ENCODE measurements around the gene NR4A1. TPM values are rescaled to one million over a fixed set of nuclear protein-coding genes. Genes with fewer than 3 reads are reported as not detected.

NR4A1 gene
- total and polyA plus RNA-seq, 2 of the 13 experiments (the other 11 are each of a cell fraction or from before 2014, with no cell fraction given) = 5.7 to 15.2 TPM

GRCh38 chr12:52023182-52023975 lies 27.9 kb upstream of the NR4A1 start:
- no TSS peak for BruUV-seq (replicated peaks)
- no peaks in the 10 kb centered on the region for H3K79me2 ChIP-seq (ENCODE audit: insufficient read depth, low read length)
- under 1% methylated on average over 15 of the region's 70 CpGs for WGBS (ENCODE audit: low lambda C conversion rate)
- intact Hi-C loops (cut with micrococcal nuclease; ENCODE audit: unreplicated experiment) = no loop called here
- peak overlapping the region; percentile 61 for H3K9ac ChIP-seq (ENCODE audit: insufficient read depth, low read depth, low read length)
- peak; percentile 59 for DNase-seq (ENCODE audit: low spot score)
- peak; percentile 56 for ATAC-seq
- POLR2A ChIA-PET = interaction anchor here (0.6 to 4.0 kb wide), 6 partner anchors 13 to 45 kb away, joined by 3 to 45 read pairs (median 4); partner anchors contain the start of genes NR4A1 and TAMALIN
- H3K4me3 ChIP-seq (replicated peaks in 1 of 3; ENCODE audit: insufficient read depth in 1 of 3, low read depth in 2 of 3, low read length in 3 of 3) = peak overlapping the region; percentile 57 to 85 (median 63)
- H4K20me1 ChIP-seq (ENCODE audit: insufficient read depth, low read length) = no peaks in the 10 kb centered on the region
- FAIRE-seq = no peak
- no peaks in the 10 kb centered on the region for H3K9me3 ChIP-seq (ENCODE audit: low read length)
- H2AFZ ChIP-seq (ENCODE audit: low read length) = no peak overlapping the region
- H3K4me1 ChIP-seq (ENCODE audit: insufficient read depth, low read length) = peaks cover 59% of the 10 kb centered on the region
- H3K4me2 ChIP-seq (ENCODE audit: low read depth, low read length) = peak overlapping the region; percentile 93
- peak overlapping the region; percentile 16 for H3K27ac ChIP-seq (ENCODE audit: extremely low read length, insufficient read depth, low read length)
- CTCF ChIA-PET (ENCODE audit: low intra/inter-chr PET ratio, low total read pairs) = interaction anchor here (1.2 to 8.0 kb wide), 4 partner anchors 21 to 58 kb away, joined by 4 to 99 read pairs (median 30); partner anchors contain the start of gene ATG101
- H3K27me3 ChIP-seq (ENCODE audit: control insufficient read depth in 1 of 2, insufficient read depth in 2 of 2, low read length in 2 of 2) = no peaks in the 10 kb centered on the region; a peak in 1 of 5 replicates
- in situ Hi-C loops (cut with HindIII; ENCODE audit: extremely low pct_ligation_motif_present, low pct_unique_long_range_greater_than_20kb) = no loop called here
- no peaks in the 10 kb centered on the region for H3K36me3 ChIP-seq (replicated peaks in 1 of 2; ENCODE audit: control insufficient read depth in 1 of 2, insufficient read depth in 2 of 2, low read length in 2 of 2)
- TF ChIP-seq IKZF1 (IDR thresholded peaks at IDR 0.05) (no peak), EHMT2 (IDR thresholded peaks at IDR 0.05; ENCODE audit: borderline replicate concordance, low read depth, low read length) (no peak), FOXK2 (IDR thresholded peaks at IDR 0.05) (no peak), RBAK (CRISPR knock-in tag; IDR thresholded peaks at IDR 0.05) (no peak), SMAD9 (CRISPR knock-in tag; IDR thresholded peaks at IDR 0.05) (no peak), ZNF350 (CRISPR knock-in tag; IDR thresholded peaks at IDR 0.05; ENCODE audit: borderline replicate concordance, low read depth) (peak; percentile 73; the same call in 1 of the 2 replicates), NRL (CRISPR knock-in tag; IDR thresholded peaks at IDR 0.05; ENCODE audit: borderline replicate concordance) (0 out of 2 replicates have a peak, but pooled peaks have one; percentile 2), ARID5B (CRISPR knock-in tag; IDR thresholded peaks at IDR 0.05) (no peak; the same call in 1 of the 2 replicates), ZNF280D (CRISPR knock-in tag; IDR thresholded peaks at IDR 0.05) (no peak; the same call in 1 of the 2 replicates), SKI (IDR thresholded peaks at IDR 0.05; ENCODE audit: partially characterized antibody) (peak; percentile 27), CHD2 (IDR thresholded peaks at IDR 0.05; ENCODE audit: low read depth, low read length) (no peak), CREB1 (IDR thresholded peaks at IDR 0.05) (0 out of 2 replicates have a peak, but pooled peaks have one; percentile 32), CREB1 (CRISPR knock-in tag; IDR thresholded peaks at IDR 0.05) (no peak), JARID2 (CRISPR knock-in tag; IDR thresholded peaks at IDR 0.05; ENCODE audit: insufficient replicate concordance) (no peak), RARG (CRISPR knock-in tag; IDR thresholded peaks at IDR 0.05; ENCODE audit: low read depth) (no peak)

All from HepG2 (cell line).